Tibial artery (tissue), 4 donors: ENCODE results near the gene PABPC1L.

Experiments used
- DNase-seq, 2 donors: peaks; one replicate each; pipeline ENCODE4 v3.0.0-alpha.2; 2019
- H3K27ac ChIP-seq, 2 donors: fragments of 200-600 bp; sonication (generic) in 1 of 2; 1 replicate in 1 of 2; 2 replicates in 1 of 2; pipeline ENCODE4 v1.5.1; 2018 to 2019; ENCODE audit warnings: mild to moderate bottlenecking in 1 of 2
- H3K27me3 ChIP-seq, 2 donors: fragments of 200-600 bp; sonication (generic) in 1 of 2; one replicate each; pipeline versions ENCODE4 v1.5.1 to v1.6.0; 2016 to 2019
- H3K36me3 ChIP-seq, 3 donors: fragments of 200-600 bp; sonication (generic) in 2 of 3; one replicate each; pipeline ENCODE4 v1.5.1; 2016 to 2019; ENCODE audit warnings: mild to moderate bottlenecking in 2 of 3
- H3K4me1 ChIP-seq, 4 donors: fragments of 200-600 bp; sonication (generic) in 2 of 4; 1 replicate in 3 of 4; 2 replicates in 1 of 4; pipeline ENCODE4 v1.5.1; 2016 to 2019
- H3K4me3 ChIP-seq, 2 donors: fragments of 200-600 bp; sonication (generic) in 1 of 2; 1 replicate in 1 of 2; 2 replicates in 1 of 2; pipeline ENCODE4 v1.5.1; 2018 to 2019; ENCODE audit warnings: mild to moderate bottlenecking in 2 of 2
- H3K9me3 ChIP-seq, 3 donors: fragments of 200-600 bp; sonication (generic) in 1 of 3; one replicate each; pipeline ENCODE4 v1.5.1; 2016 to 2019
- intact Hi-C: fragments of 100-400 bp; cut with DNase I; formaldehyde crosslinking; loops from one replicate; pipeline ENCODE4 v1.15.0; 2023; ENCODE audit warnings: low total_unique reads
- TF ChIP-seq, protein P1 (sequence below), 2 experiments: fragments of 200-600 bp in 1 of 2; fragments of 450-650 bp in 1 of 2; IDR thresholded peaks; one replicate each; pipeline ENCODE4 v1.5.1; 2017 to 2019; ENCODE audit warnings: antibody characterized with exemption in 2 of 2, mild to moderate bottlenecking in 1 of 2, moderate library complexity in 1 of 2

PABPC1L gene

DNA sequence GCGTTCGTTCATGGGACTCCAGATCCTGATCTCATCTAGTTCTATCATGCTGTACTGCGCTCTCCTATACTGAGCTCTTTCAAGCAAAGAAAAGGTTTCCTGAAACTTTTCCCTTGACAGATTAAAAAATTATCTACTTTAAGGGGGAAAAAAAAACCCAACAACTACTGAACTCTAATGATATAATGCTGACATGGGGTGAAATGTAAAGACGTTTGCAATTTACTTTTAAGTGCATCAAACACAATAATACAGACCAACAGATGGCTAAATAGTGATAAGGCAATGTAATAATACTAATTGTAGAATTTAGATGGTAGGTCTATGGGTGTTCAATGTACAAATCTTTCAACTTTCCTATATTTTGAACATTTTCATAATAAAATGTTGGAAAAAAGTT, 34.0 kb downstream of the PABPC1L start:
- no peak overlapping the region for H3K27ac ChIP-seq
- intact Hi-C loops, result no loop called here
- TF ChIP-seq, protein P1, sequence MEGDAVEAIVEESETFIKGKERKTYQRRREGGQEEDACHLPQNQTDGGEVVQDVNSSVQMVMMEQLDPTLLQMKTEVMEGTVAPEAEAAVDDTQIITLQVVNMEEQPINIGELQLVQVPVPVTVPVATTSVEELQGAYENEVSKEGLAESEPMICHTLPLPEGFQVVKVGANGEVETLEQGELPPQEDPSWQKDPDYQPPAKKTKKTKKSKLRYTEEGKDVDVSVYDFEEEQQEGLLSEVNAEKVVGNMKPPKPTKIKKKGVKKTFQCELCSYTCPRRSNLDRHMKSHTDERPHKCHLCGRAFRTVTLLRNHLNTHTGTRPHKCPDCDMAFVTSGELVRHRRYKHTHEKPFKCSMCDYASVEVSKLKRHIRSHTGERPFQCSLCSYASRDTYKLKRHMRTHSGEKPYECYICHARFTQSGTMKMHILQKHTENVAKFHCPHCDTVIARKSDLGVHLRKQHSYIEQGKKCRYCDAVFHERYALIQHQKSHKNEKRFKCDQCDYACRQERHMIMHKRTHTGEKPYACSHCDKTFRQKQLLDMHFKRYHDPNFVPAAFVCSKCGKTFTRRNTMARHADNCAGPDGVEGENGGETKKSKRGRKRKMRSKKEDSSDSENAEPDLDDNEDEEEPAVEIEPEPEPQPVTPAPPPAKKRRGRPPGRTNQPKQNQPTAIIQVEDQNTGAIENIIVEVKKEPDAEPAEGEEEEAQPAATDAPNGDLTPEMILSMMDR (IDR thresholded peaks at IDR 0.05), result no peak
- no peaks in the 10 kb centered on the region for H3K4me1 ChIP-seq
- no peaks in the 10 kb centered on the region for H3K9me3 ChIP-seq
- peaks cover 59 to 97% (median 68%) of the 10 kb centered on the region in 3 donors for H3K36me3 ChIP-seq
- H3K4me3 ChIP-seq, result no peak overlapping the region
- no peak for DNase-seq
- H3K27me3 ChIP-seq, result no peaks in the 10 kb centered on the region

DNA sequence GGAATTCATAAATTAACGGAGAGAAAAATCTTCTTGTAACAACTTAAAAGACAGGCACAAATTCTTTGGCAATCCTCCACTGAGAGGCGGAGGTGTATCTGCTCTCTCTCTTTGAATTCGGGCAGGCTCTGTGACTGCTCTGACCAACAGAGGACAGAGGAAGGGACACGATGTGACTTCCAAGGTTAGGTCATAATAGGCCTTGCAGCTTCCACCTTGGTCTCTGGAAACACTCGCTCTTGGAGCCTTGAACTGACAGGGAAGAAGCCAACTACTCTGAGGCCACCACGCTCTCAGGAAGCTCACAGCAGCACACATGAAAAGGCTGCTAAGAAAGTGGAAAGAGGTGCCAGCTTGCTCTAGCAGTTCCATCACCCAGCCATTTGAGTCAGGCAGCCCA, 35.4 kb downstream of the PABPC1L start:
- intact Hi-C loops, result no loop called here
- DNase-seq, result no peak
- H3K9me3 ChIP-seq, result no peaks in the 10 kb centered on the region
- H3K27me3 ChIP-seq, result no peaks in the 10 kb centered on the region
- no peaks in the 10 kb centered on the region for H3K4me1 ChIP-seq
- TF ChIP-seq, protein P1 (IDR thresholded peaks at IDR 0.05), result no peak
- H3K4me3 ChIP-seq, result no peak overlapping the region
- H3K36me3 ChIP-seq, result peaks cover 68 to 97% (median 79%) of the 10 kb centered on the region in 3 donors
- H3K27ac ChIP-seq, result no peak overlapping the region

DNA sequence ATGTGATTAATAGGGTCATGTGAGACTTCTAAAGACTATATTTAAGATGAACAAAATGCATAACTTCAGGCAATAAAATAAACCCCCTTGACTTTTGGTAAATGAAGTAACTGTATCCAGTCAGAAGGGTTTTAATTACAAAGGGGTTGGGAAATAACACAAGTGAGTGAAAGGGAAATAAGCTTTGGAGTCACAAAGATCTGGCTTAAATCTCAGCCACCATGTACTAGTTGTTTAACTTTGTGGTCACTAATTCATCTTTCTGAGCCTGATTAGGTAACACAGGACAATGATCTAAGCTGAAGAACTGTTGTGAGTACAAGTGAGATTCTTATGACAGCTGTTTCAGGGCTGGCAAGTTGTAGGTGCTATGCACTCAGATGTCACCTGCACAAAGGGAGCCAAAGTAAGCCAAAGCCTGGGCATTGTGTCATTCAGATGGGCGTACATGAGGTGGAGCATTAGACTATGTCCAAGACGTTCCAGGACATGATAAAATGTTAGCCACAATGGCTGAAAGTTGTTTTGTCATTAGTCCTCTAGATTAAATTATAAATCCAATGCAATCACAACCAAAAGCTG, 36.5 kb downstream of the PABPC1L start:
- H3K27ac ChIP-seq, result no peak overlapping the region
- H3K27me3 ChIP-seq, result no peaks in the 10 kb centered on the region
- intact Hi-C loops, result no loop called here
- DNase-seq, result no peak
- no peak overlapping the region for H3K4me3 ChIP-seq
- no peaks in the 10 kb centered on the region for H3K4me1 ChIP-seq
- no peaks in the 10 kb centered on the region for H3K9me3 ChIP-seq
- peaks cover 71 to 97% (median 88%) of the 10 kb centered on the region in 3 donors for H3K36me3 ChIP-seq
- TF ChIP-seq, protein P1 (IDR thresholded peaks at IDR 0.05), result no peak

DNA sequence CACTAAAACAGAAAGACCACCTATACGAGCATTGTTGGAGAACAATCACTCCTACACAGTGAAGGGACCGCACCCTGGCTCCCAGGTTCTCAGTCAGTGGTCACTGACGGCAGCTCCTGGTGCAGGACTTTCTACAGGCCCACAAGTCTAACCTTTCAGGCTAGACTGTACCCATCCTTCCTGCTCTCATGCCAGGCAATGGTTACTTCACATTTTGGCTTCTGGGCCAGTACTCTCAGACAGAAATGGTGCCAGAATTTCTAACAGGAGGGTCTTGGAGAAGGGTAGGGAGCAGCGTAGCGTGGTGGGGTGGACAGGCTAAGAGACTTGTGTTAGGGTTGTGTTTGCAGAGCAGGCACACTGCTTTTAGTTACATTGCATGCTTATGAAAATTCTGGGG, 38.2 kb downstream of the PABPC1L start:
- H3K36me3 ChIP-seq, result peaks cover 72 to 97% (median 88%) of the 10 kb centered on the region in 3 donors
- no peak overlapping the region for H3K27ac ChIP-seq
- intact Hi-C loops, result no loop called here
- no peaks in the 10 kb centered on the region for H3K9me3 ChIP-seq
- H3K4me3 ChIP-seq, result no peak overlapping the region
- no peaks in the 10 kb centered on the region for H3K4me1 ChIP-seq
- TF ChIP-seq, protein P1 (IDR thresholded peaks at IDR 0.05), result no peak
- DNase-seq, result no peak
- H3K27me3 ChIP-seq, result no peaks in the 10 kb centered on the region

DNA sequence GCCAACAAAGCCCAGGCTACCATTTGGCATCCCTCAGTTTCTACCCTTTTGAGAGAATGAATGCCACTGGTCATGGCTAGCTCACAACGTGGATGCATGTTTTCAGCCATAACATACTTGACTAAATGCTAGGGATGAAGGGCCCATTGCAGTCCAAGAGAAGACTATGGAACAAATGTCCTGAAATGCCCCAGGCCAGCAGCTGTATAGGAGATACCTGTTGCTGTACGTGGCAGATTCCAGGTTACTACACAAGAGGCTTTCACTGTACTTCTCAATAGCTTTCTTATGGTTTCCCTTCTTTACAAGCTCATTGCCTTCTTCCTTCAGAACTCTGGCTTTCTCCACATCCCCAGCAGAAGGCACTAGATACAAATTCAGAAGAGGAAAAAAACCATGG, 38.7 kb downstream of the PABPC1L start:
- no peak overlapping the region for H3K4me3 ChIP-seq
- no peaks in the 10 kb centered on the region for H3K4me1 ChIP-seq
- H3K9me3 ChIP-seq, result no peaks in the 10 kb centered on the region
- intact Hi-C loops, result no loop called here
- H3K36me3 ChIP-seq, result peaks cover 70 to 97% (median 88%) of the 10 kb centered on the region in 3 donors
- no peaks in the 10 kb centered on the region for H3K27me3 ChIP-seq
- TF ChIP-seq, protein P1 (IDR thresholded peaks at IDR 0.05), result no peak
- DNase-seq, result no peak
- H3K27ac ChIP-seq, result no peak overlapping the region

DNA sequence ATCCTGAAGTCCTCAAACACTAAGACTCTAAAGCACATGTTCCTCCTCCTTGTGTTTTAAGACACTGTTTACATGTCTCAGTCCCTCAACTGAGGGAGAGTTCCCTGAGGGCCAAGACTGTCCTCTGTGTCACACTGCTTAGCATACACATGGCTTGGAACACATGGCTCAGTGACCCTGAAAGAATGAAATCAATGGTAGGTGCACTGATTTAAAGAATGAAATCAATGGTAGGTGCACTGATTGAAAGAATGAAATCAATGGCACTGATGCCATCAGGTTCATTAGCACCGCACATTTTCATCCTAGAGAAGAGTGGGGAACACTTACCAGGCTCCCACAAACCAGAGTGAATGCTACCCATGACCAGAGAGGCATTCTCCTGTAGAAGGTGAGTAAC, 40.5 kb downstream of the PABPC1L start:
- no peak for DNase-seq
- intact Hi-C loops, result loop anchor here (10.0 kb wide), 1 partner anchor 196 kb away; no protein-coding TSS in a partner anchor
- Histone ChIP-seq H3K36me3 (peaks cover 83 to 100% (median 94%) of the 10 kb centered on the region in 3 donors), H3K4me1 (no peaks in the 10 kb centered on the region), H3K27ac (no peak overlapping the region), H3K4me3 (no peak overlapping the region), H3K9me3 (no peaks in the 10 kb centered on the region), H3K27me3 (no peaks in the 10 kb centered on the region)
- TF ChIP-seq, protein P1 (IDR thresholded peaks at IDR 0.05), result no peak
